GM18867 (cell line): ENCODE results near the gene BBS9.

Source experiments
- ATAC-seq: cut with Tn5 transposase; IDR thresholded peaks from one replicate; pipeline ENCODE4 v1.9.1; 2021; ENCODE audit warnings: mild to moderate bottlenecking, moderate library complexity; ENCODE audit not compliant: unreplicated experiment

BBS9 gene

DNA sequence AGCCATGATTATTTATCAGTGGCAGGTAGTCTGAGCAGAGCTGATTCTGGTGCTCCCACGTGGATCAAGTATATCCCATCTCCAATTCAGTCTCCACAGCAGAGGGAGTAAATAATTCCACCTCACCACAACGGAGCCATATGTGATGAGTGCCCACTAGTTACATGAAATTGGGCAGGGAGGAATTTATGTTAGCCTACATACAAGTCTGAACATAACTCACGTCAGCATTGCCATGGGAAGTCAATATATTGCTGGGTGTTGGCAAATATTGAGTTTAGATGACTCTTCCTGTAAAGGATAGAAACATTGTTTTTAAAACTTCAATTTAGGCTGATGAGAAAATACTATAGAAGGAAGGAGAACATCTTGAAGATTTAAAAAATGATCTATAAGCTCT lies 507.0 kb downstream of the BBS9 start:
- ATAC-seq: no peak

DNA sequence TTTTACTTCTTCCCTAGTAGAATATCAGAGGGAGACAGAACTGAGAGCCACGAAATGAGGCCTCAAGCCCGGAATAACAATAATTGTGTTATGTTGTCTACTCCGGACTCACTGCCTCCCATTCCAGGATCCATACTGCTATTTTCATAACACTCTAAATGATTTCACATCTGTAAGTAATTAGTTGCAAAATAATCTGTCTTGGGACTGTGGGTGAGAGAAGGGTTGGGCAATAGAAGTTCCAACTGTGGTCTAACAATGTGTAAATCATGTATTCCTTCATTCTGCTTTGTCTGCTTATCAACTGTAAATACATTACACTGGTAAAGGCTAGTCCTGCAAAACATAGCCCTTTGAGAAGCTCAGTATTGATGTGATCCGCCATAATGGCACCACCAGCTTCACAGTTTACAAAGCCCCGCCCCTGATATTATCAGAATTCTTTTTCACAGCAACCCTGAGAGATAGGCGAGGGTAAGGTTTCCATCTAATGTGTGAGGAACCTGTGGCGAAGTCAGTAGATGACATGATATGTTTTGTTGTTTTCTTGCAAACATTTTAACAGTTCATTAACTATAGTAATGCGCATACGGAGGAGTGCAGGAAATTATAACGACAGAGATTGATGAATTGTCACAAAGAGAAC lies 510.3 kb downstream of the BBS9 start:
- no peak for ATAC-seq

DNA sequence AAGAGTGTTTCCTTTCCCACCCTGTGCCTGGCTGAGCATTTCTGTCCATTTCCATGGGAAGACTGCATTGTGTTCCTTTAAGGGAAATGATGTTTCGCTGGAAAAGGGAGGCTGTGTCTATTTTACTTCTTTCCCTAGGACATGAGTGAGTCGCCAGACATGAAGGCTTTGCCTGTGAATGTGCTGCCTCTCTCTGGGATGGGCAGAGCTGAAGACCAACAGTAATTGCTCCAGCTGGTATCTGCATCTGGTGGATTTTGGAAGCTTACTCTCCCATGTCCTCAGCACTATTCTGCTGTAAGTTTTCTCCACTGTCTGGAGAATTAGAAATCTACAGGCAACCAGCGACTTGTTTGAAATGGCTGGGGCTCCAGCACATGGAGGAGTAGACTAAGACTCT lies 511.4 kb downstream of the BBS9 start:
- ATAC-seq: no peak

DNA sequence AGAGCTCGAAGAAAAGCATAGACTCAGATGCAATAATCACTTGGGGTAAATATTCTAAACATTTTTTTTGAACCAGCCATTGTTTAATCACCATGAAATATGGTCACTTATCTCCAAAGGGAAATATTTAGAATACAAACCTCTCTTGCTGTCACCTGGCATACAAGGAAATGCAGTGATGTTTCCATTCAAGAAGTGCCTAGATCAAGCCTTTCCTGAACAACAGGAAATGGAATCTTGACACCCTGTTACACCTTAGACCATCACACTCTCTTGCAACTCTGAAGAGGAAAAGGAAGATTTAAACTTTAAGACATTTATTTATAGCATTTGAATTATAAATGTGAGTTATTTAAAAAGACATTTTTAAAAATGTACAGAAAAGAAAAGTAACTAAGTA lies 512.9 kb downstream of the BBS9 start:
- no peak for ATAC-seq

DNA sequence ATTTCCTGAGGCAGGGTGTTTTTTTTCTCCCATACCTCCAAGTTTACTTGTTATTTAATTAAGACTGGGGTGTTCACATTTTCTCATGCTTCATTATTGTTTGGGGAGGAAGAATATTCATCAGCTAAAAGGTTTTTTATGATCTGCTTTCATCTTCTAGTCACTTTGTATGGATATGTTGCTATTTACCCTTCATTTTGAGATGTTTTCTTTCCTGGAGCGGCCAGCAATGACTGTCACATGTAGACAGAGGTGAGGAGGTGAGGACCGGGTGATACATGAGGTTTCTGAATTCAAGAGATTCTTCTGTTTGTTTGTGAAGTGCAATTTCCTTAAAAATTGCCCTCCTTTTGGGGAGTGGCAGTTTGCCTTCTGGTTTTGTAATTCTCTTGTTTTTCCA lies 514.2 kb downstream of the BBS9 start:
- ATAC-seq: no peak

DNA sequence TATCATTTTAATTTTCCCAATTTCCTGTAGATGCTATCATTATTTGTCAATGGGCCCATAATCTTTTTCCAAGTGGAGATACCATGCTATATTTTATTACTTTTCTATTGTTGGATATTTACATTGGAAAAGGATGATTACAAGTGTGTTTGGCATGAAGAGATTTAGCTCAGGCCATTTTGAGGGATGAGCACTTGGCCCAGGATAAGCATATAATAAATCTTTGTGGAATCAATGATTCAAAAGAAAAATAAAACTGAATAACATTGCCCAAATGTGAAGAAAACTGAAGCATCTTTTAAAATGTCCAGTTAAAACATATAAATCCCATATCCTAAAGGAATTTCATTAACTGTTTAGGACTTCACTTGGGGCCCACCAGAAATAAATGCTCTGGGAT lies 515.1 kb downstream of the BBS9 start:
- ATAC-seq: no peak

DNA sequence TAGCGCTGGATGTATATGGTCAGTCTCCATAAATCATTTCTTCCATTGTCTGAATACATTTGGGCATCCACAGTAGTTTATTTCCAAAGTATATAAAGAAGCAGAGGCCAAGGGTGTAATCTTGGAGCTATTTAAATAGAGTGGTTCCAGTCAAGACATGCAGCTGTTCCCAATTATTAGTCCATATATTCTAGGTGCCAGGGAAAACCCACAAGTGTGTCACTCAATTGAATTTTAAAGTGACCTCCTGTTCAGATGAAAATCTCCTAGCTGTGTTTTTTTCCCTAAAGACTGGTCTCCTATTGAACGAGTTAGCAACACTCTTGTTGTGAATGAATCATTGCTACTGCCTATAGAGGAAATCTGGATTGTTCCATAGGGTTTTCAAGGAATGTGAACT lies 515.7 kb downstream of the BBS9 start:
- ATAC-seq: no peak

DNA sequence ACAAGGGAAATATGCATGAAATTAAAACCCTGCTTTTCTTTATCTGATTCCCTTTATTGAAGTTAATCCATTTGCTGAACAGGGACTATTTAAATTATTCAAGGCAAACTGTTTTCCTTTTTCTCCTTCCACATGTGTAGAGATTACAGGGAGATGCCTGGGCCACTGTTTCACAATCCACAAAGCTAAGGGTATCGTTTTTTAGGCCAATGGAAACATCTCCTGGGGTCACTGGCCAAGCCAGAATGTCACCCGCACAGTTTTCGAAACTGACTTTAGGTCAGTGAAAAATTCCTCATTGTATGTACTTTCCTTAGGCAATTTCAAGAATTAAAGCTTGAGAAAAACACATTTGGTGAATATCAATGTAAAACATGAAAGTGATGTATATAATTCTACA lies 516.8 kb downstream of the BBS9 start:
- no peak for ATAC-seq

DNA sequence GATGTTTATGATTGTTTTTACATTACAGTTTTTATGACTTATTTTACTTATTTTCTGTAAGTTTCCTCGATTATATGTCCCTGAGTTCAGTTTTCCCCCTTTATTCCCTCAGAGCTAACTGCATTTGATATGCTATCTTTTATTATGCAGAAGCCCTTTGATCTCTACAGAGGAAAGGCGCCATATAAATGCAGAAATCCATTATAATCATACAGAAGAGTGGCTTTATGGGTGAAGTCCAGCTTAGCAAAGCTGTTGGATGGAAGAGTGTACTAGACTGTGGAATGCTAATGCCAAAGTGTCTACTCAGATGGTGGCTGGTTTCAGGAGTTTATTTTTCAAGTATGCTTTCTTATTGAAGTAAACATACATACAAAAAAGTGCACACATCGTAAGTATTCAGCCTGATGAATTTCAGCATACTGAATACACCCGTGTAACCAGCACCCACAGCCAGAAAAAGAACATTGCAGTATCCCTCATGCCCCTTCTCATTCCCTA lies 517.6 kb downstream of the BBS9 start:
- ATAC-seq: no peak

DNA sequence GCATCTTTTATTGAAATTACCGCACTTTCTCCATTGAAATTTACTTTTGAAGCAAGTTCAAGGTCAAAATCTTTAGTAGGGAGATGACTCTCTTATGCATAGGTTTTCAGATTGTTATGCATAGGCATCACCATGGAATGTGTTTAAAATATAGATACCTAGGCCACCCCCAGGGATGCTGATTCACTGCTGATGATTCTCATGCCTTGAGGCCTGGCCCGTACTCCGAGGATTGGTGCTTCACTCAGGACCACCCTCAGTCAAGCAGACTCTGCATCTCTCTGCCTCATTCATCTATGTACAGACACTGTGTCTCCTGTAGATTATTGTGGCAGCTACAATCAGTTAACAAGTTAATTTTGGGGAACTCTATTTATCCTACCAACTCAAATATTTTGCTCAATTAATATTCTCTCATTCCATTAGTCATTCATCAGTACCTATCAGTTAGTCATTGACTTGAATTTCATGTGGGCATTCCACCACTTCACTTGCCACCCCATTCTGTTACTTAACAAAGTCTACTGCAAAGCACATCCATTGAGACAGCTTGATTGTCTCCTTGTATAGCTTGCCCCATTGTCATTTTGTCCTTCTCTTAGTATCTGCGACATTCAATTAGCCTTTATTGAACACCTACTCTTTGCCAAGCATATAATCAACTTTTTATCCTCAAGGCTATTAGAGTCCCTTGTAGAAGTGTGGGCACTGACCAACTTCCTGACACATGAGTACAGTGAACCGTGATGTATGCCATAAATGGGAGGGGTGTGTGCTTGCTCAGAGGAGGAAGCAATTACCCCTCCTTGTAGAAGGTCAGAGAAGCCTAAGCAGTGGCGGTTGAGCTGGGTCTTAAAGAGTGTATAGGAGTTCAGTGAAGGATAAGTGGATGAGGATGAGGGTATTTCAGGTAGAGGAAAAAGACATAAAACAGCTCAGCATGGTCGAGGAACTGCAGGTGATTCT lies 520.4 kb downstream of the BBS9 start:
- no peak for ATAC-seq

DNA sequence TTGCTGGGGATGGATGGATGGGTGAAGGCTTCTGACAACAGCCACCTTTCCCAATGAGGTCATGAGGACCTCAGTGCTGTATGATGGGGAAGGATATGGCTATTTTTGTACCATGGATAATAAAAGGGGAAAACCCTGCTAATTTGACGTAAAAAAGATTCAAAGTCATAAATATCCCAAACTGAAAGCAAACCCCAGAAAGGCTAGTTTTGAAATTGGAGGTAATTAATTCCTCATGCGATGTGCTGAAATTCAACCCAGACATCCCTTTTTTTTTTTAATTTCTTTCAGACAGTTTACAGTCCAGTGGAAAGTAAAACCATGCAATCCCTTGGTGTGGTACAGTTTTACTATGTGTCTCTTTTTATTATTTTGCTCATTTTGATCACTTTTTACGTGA lies 521.5 kb downstream of the BBS9 start:
- ATAC-seq: no peak

DNA sequence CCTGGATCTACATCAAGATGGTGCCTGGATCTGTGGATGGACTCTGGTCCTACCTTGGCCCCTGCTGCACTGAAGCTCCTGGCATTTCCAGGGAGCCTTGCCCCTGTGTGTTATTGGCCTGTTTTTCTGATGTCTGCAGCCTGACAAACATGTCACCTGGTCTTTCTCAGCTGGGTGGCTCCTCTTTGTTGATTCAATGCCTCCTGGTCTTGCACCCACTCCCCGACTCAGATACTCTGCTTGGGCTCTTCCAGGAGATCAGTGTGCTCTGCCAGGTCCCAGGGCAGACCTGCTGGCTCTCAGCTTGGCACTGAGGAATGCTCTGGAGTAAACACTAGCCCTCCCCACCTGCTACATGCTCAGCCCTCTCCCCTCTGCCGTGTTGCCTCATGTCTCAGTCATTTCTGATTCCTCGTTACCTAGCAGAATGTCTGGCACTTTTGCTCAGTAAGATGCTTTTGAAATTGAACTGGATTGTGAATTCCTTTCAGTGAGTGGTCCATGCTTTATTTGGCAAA lies 522.7 kb downstream of the BBS9 start:
- ATAC-seq: no peak

DNA sequence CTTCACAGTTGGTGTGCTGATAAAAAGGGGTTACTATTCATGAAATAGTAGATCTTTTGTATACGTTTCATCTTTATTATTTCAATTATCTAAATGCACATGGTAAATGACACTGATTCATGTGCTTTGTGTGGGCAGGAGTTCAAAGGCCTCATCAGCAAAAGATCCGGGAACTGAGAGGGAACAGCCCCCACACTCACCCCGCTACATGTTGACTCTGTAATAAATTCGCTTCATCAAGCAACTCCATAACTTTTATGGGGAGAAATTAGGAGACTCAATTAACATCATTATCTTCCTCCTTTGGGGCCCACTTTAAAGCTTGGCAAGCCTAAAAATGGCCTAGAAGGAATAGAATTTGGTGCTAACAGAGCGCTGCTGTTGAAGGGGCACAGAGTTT lies 525.3 kb downstream of the BBS9 start:
- ATAC-seq: no peak
